Measurements from ENCODE around the gene MMP23B. TPM values are rescaled to one million over a fixed set of nuclear protein-coding genes. Genes with fewer than 3 reads are reported as not detected.
"Not testable (repeated sequence)": the region's sequence is repeated elsewhere in the genome, so short reads cannot be mapped to it uniquely, and the experiment has no call there.

MMP23B gene
- total RNA-seq, 1 donor from 2014 or later = 4.7 TPM

DNA sequence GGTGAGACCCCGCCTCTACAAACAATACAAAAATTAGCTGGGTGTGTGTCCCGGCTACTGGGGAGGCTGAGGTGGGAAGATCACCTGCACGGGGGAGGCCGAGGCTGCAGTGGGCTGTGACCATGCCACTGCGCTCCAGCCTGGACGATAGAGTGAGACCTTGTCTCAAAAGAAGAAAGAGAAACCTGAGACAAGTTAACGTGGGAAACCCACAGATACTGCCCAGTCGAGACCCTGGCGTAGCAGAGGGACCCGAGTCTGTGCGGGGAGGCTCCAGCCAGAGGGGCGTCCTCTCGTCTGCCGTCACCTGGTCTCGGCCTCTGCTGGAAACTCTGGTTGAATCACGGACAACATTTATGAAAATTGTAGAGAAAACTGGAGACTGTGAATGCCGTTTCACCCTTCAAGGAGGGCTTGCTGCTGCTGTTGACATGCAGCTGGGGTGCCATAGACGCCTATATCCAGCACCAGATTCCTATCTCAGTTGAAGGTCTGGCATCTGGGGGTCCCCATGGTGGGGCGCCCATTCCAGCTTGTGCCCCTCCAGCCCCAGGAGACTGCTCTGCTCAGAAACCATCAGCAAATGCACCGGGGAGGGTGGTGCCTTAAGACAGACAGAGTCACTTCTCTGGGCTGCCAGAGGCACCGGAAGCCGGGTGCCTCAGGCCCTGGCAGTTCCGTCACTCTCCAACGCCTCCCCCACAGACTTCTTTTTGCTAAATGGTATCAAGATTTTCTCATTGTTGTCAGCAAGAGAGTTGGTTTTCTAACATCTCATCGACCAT lies 40.4 kb downstream of the MMP23B start:
- Histone ChIP-seq H3K36me3 (no peaks in the 10 kb centered on the region), H2AFZ (replicated peaks) (no peak overlapping the region), H3K27me3 (no peaks in the 10 kb centered on the region), H3K9me3 (ENCODE audit: low read depth) (no peaks in the 10 kb centered on the region), H3K27ac (no peak overlapping the region), H3K4me1 (no peaks in the 10 kb centered on the region), H3K4me3 (no peak overlapping the region), H3K9ac (no peak overlapping the region), H4K20me1 (ENCODE audit: low read depth) (peaks cover under 1% of the 10 kb centered on the region), H3K79me2 (ENCODE audit: low read depth) (no peaks in the 10 kb centered on the region), H3K4me2 (no peak overlapping the region), H3F3A (ENCODE audit: low read depth) (no peaks in the 10 kb centered on the region)
- Mint-ChIP-seq H3K27ac (no peak overlapping the region), H3K4me1 (no peaks in the 10 kb centered on the region), H3K9me3 (no peaks in the 10 kb centered on the region), H3K27me3 (ENCODE audit: insufficient read depth, low read depth) (no peaks in the 10 kb centered on the region), H3K36me3 (peaks cover 4% of the 10 kb centered on the region), H3K4me3 (no peak overlapping the region)
- DNase-seq (ENCODE audit: low spot score) = no peak
- TF ChIP-seq EZH2phosphoT487 (IDR thresholded peaks at IDR 0.05) (no peak), EZH2 (IDR thresholded peaks at IDR 0.05) (no peak), CTCF (IDR thresholded peaks at IDR 0.05) (no peak)

DNA sequence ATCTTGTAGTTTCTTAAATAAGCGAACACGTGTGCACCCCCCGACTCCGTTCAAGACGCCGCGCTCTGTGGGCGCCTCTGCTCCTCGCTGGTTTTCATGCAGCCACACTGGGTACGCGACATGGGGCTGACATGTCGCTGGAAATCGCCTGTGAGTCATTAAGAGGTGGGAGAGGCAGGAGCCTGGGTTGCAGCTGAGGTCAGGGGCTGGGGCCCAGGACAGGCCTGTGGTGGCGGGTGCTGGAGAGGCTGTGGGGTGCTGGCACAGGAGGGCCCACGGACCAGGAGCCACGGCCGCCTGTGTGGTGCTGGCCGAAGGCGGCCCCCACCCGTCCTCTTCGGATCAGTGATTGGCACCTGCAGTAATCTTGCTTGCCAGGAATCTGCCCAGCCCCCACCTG lies 42.8 kb downstream of the MMP23B start:
- not testable (repeated sequence) for H3K27ac ChIP-seq; H3K27me3 Mint-ChIP-seq (ENCODE audit: insufficient read depth, low read depth); H3K4me1 ChIP-seq; H3K4me3 ChIP-seq; H3F3A ChIP-seq (ENCODE audit: low read depth); H2AFZ ChIP-seq (replicated peaks); H3K36me3 ChIP-seq; H3K4me2 ChIP-seq; H3K9me3 Mint-ChIP-seq; H3K36me3 Mint-ChIP-seq; H3K9ac ChIP-seq; H3K4me3 Mint-ChIP-seq; H3K4me1 Mint-ChIP-seq; H3K27ac Mint-ChIP-seq; H3K9me3 ChIP-seq (ENCODE audit: low read depth); DNase-seq (ENCODE audit: low spot score); H3K27me3 ChIP-seq
- peaks cover 23% of the 10 kb centered on the region for H3K79me2 ChIP-seq (ENCODE audit: low read depth)
- peaks cover 18% of the 10 kb centered on the region for H4K20me1 ChIP-seq (ENCODE audit: low read depth)

- DNase-seq (ENCODE audit: low spot score); H3K36me3 ChIP-seq; H3K4me3 Mint-ChIP-seq: not testable (repeated sequence)
Observed at GRCh38 chr1:1675218-1675617, 43.2 kb downstream of the MMP23B start.

DNA sequence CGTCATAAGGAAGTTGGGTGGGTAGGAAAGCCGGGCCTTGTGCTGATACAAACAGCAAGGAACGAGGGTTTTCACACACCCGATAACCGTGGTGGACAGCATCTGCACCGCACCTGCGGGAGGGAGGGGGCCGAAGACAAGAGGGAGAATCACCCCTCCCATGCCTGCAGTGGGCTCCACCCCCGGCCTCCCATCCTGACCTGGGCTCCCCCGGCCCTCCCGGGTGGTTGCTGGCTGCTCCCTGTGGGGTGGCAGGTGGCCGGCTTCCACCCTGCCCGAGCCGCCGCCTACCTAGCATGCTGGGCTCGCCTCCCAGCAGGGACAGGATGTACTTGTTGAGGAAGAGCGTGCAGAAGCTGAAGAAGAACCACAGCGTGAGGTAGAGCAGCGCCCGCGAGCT lies 44.1 kb downstream of the MMP23B start:
- not testable (repeated sequence) for H3K27me3 ChIP-seq; H3K4me3 ChIP-seq; H3K9me3 Mint-ChIP-seq; H2AFZ ChIP-seq (replicated peaks); H3K36me3 ChIP-seq; H3K4me1 ChIP-seq; H3K4me1 Mint-ChIP-seq; H3K27me3 Mint-ChIP-seq (ENCODE audit: insufficient read depth, low read depth); H3K27ac Mint-ChIP-seq; H3K36me3 Mint-ChIP-seq; H3K9ac ChIP-seq; H3F3A ChIP-seq (ENCODE audit: low read depth); H3K27ac ChIP-seq; H3K4me2 ChIP-seq; DNase-seq (ENCODE audit: low spot score); H3K4me3 Mint-ChIP-seq; H3K9me3 ChIP-seq (ENCODE audit: low read depth)
- Histone ChIP-seq H3K79me2 (ENCODE audit: low read depth) (peaks cover 35% of the 10 kb centered on the region), H4K20me1 (ENCODE audit: low read depth) (peaks cover 28% of the 10 kb centered on the region)

More at GRCh38 chr1:1675218-1675617, 43.2 kb downstream of the MMP23B start:
- H3K27ac Mint-ChIP-seq; H3K36me3 Mint-ChIP-seq; H3K4me2 ChIP-seq; H3K27ac ChIP-seq; H3K4me1 ChIP-seq; H2AFZ ChIP-seq (replicated peaks); H3K27me3 Mint-ChIP-seq (ENCODE audit: insufficient read depth, low read depth); H3K9me3 Mint-ChIP-seq; H3F3A ChIP-seq (ENCODE audit: low read depth); H3K9ac ChIP-seq; H3K4me1 Mint-ChIP-seq; H3K4me3 ChIP-seq; H3K27me3 ChIP-seq; H3K9me3 ChIP-seq (ENCODE audit: low read depth): not testable (repeated sequence)
- H3K79me2 ChIP-seq (ENCODE audit: low read depth) = peaks cover 27% of the 10 kb centered on the region
- H4K20me1 ChIP-seq (ENCODE audit: low read depth) = peaks cover 20% of the 10 kb centered on the region
